Measurements from ENCODE around the gene BBS9. TPM values are rescaled to one million over a fixed set of nuclear protein-coding genes. Genes with fewer than 3 reads are reported as not detected.

Gene BBS9
- total RNA-seq, 1 experiment from 2014 or later: 26.4 TPM

GRCh38 chr7:33108554-33109004 is 20.8 kb upstream of the BBS9 start:
- no peak overlapping the region for H3K23ac ChIP-seq (ENCODE audit: insufficient read length, low read depth, low read length)
- no peak overlapping the region for H3K18ac ChIP-seq (ENCODE audit: insufficient read length, low read depth, low read length)
- peak overlapping the region; percentile 79 for H3K4me2 ChIP-seq (ENCODE audit: insufficient read depth, insufficient read length, low read length)
- H3K4me1 ChIP-seq (ENCODE audit: insufficient read depth, low read length): peaks cover 3% of the 10 kb centered on the region
- no peak overlapping the region for H2BK20ac ChIP-seq (ENCODE audit: low read depth, low read length, poor library complexity, severe bottlenecking)
- H2AFZ ChIP-seq (ENCODE audit: low read length): no peak overlapping the region
- no peak overlapping the region for H2BK120ac ChIP-seq (ENCODE audit: low read depth, low read length, poor library complexity, severe bottlenecking)
- no peak overlapping the region for H4K8ac ChIP-seq (replicated peaks; ENCODE audit: insufficient read length, low read depth, low read length)
- no peaks in the 10 kb centered on the region for H3K9me3 ChIP-seq (ENCODE audit: control insufficient read depth, low read depth, low read length)
- no peak overlapping the region for H3T11ph ChIP-seq (ENCODE audit: low read length)
- no peak overlapping the region for H2AK5ac ChIP-seq (ENCODE audit: insufficient read length, low read length)
- H3K27me3 Mint-ChIP-seq (ENCODE audit: low read depth): peaks cover 41% of the 10 kb centered on the region
- H3K4me1 Mint-ChIP-seq: peaks cover 14 to 17% of the 10 kb centered on the region in 2 experiments
- 0 out of 3 replicates have a peak, but pooled peaks have one; percentile 9 for TF ChIP-seq CTCF (conservative IDR thresholded peaks at IDR 0.05)
- no peak overlapping the region for H4K91ac ChIP-seq (ENCODE audit: insufficient read length, low read depth, low read length)
- H3K23me2 ChIP-seq (ENCODE audit: insufficient read length, low read depth, low read length, poor library complexity, severe bottlenecking): peaks cover 3% of the 10 kb centered on the region
- no peak overlapping the region for H3K56ac ChIP-seq (ENCODE audit: insufficient read length, low read depth, low read length)
- no peak overlapping the region for H2BK12ac ChIP-seq (ENCODE audit: insufficient read length, low read depth, low read length)
- no peak overlapping the region for H3K27ac Mint-ChIP-seq
- H3K9me3 Mint-ChIP-seq: no peaks in the 10 kb centered on the region
- H2BK15ac ChIP-seq (ENCODE audit: low read depth, low read length): no peak overlapping the region
- peaks cover 11% of the 10 kb centered on the region for H3K79me1 ChIP-seq (ENCODE audit: insufficient read depth, low read depth, low read length, poor library complexity, severe bottlenecking)
- no peak overlapping the region for H3K27ac ChIP-seq (ENCODE audit: insufficient read length, low read depth, low read length)
- no peaks in the 10 kb centered on the region for H4K20me1 ChIP-seq (ENCODE audit: control insufficient read depth, insufficient read depth, insufficient read length)
- peak overlapping the region; percentile 90 to 94 for H3K4me3 Mint-ChIP-seq
- H3K36me3 Mint-ChIP-seq (ENCODE audit: insufficient read depth in 1 of 3, low read depth in 3 of 3): peaks cover 0 to 3% (median 2%) of the 10 kb centered on the region in 3 experiments; a peak in 3 of 7 replicates
- no peak overlapping the region for H2BK5ac ChIP-seq (ENCODE audit: insufficient read length, low read length)
- H3K27me3 ChIP-seq (ENCODE audit: insufficient read depth, low read length): peaks cover 3% of the 10 kb centered on the region; the same call in 1 of the 2 replicates
- no peak overlapping the region for H3K4ac ChIP-seq (ENCODE audit: low read depth, low read length)
- no peak overlapping the region for H4K5ac ChIP-seq (ENCODE audit: insufficient read length, low read depth, low read length)
- no CpG with 5 or more reads among the region's 10 CpGs for WGBS (ENCODE audit: extremely low coverage, insufficient read length, low lambda C conversion rate)
- peak overlapping the region; percentile 63 for H3K9ac ChIP-seq (ENCODE audit: extremely low read depth, insufficient read length, low read length)
- H3K79me2 ChIP-seq (ENCODE audit: insufficient read depth, low read length): peaks cover 2% of the 10 kb centered on the region; the same call in 1 of the 2 replicates
- DNase-seq: no peak
- 0 out of 2 replicates have a peak overlapping the region, but pooled peaks have one; percentile 87 for H3K14ac ChIP-seq (ENCODE audit: insufficient read depth, low read length)
